RPMI7951 (cell line): ENCODE results near the gene RAB13. TPM values are rescaled to one million over a fixed set of nuclear protein-coding genes. Genes with fewer than 3 reads are reported as not detected.
"Not testable (repeated sequence)": the region's sequence is repeated elsewhere in the genome, so short reads cannot be mapped to it uniquely, and the experiment has no call there.

ENCODE experiments used
- DNase-seq: peaks from one replicate; pipeline ENCODE4 v3.0.0-alpha.2; 2012; ENCODE audit warnings: low read depth
- total RNA-seq: library from RNA; depleted of rRNA; stranded (reverse); fragments of >200 nt; shearing (Covaris generic); gene quantifications from 2 replicates; pipeline ENCODE4 v1.2.3, GENCODE V29; 2014; rRNA removed

The RAB13 gene
- 41.3 and 44.3 TPM in 2 replicates for total RNA-seq

GRCh38 chr1:153985941-153986761 is at the start of gene RAB13:
RAB13 (minus strand) TSS chr1:153986339; CDS start chr1:153986236, 103 bp downstream.
- peak; percentile 86 for DNase-seq

GRCh38 chr1:154033697-154034096 is 47.6 kb upstream of the RAB13 start:
- DNase-seq = not testable (repeated sequence)

GRCh38 chr1:154019940-154020339 is 33.8 kb upstream of the RAB13 start:
- DNase-seq = no peak

GRCh38 chr1:154019269-154019668 is 33.1 kb upstream of the RAB13 start:
- DNase-seq = no peak

- peak; percentile 18 for DNase-seq
Measured at GRCh38 chr1:154014154-154014907, 28.2 kb upstream of the RAB13 start.

GRCh38 chr1:154012543-154012942 is 26.4 kb upstream of the RAB13 start:
- DNase-seq = not testable (repeated sequence)

GRCh38 chr1:154012129-154012528 is 26.0 kb upstream of the RAB13 start:
- DNase-seq = no peak

GRCh38 chr1:154006136-154006535 is 20.0 kb upstream of the RAB13 start:
- no peak for DNase-seq

- DNase-seq = no peak
Measured at GRCh38 chr1:154000420-154000819, 14.3 kb upstream of the RAB13 start.

- not testable (repeated sequence) for DNase-seq
Measured at GRCh38 chr1:153996882-153997281, 10.7 kb upstream of the RAB13 start.

- no peak for DNase-seq
Measured at GRCh38 chr1:153995640-153996039, 9.5 kb upstream of the RAB13 start.

- DNase-seq = no peak
Measured at GRCh38 chr1:153995202-153995601, 9.1 kb upstream of the RAB13 start.

GRCh38 chr1:153991806-153992205 is 5.7 kb upstream of the RAB13 start:
- DNase-seq = no peak

GRCh38 chr1:153991151-153991630 is 5.1 kb upstream of the RAB13 start:
- no peak for DNase-seq

GRCh38 chr1:153990468-153991150 is 4.5 kb upstream of the RAB13 start, which contains the start of gene RPS27:
RPS27 (plus strand) TSS chr1:153990762; CDS start chr1:153990797, 35 bp downstream.
- peak; percentile 96 for DNase-seq

GRCh38 chr1:153987621-153988020 is 1.5 kb upstream of the RAB13 start:
- DNase-seq = no peak

- peak; percentile 82 for DNase-seq
Measured at GRCh38 chr1:153985341-153985912, 712 bp downstream of the RAB13 start.

GRCh38 chr1:153984123-153984894 is 1.8 kb downstream of the RAB13 start:
- no peak for DNase-seq

GRCh38 chr1:153981735-153982134 is 4.4 kb downstream of the RAB13 start:
- DNase-seq = not testable (repeated sequence)

- DNase-seq = not testable (repeated sequence)
Measured at GRCh38 chr1:153979091-153979490, 7.0 kb downstream of the RAB13 start.
